ENCODE measurements around the gene LYRM1.

The LYRM1 gene

DNA sequence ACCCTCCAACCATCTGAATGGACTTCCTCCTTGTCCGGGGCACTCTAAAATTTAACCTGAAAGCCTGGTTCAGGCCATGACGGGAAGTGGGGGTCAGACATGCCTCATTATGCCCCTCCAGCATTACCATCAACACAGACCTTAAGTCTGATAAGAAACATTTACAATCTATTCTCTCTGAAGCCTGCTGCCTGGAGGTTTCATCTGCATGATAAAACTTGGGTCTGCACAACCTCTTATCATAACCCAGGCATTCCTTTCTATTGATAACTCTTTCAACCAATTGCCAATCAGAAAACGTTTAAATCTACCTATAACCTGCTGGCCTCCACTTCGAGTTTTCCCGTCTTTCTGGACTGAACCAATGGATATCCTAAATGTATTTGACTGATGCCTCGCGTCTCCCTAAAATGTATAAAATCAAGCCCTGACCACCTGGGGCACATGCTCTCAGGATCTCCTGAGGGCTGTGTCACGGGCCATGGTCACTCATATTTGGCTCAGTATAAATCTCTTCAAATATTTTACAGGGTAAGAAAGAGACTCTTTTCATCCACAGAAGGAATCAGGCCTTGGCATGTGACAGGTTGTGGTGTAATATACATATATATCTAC lies 45.6 kb downstream of the LYRM1 start:
- H3K36me3 ChIP-seq, result no peaks in the 10 kb centered on the region
- H3K4me3 ChIP-seq, result no peak overlapping the region
- intact Hi-C loops (cut with DNase I; ENCODE audit: low total_unique reads), result no loop called here
- TF ChIP-seq, protein P1, sequence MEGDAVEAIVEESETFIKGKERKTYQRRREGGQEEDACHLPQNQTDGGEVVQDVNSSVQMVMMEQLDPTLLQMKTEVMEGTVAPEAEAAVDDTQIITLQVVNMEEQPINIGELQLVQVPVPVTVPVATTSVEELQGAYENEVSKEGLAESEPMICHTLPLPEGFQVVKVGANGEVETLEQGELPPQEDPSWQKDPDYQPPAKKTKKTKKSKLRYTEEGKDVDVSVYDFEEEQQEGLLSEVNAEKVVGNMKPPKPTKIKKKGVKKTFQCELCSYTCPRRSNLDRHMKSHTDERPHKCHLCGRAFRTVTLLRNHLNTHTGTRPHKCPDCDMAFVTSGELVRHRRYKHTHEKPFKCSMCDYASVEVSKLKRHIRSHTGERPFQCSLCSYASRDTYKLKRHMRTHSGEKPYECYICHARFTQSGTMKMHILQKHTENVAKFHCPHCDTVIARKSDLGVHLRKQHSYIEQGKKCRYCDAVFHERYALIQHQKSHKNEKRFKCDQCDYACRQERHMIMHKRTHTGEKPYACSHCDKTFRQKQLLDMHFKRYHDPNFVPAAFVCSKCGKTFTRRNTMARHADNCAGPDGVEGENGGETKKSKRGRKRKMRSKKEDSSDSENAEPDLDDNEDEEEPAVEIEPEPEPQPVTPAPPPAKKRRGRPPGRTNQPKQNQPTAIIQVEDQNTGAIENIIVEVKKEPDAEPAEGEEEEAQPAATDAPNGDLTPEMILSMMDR (IDR thresholded peaks at IDR 0.05), result no peak
- H3K27me3 ChIP-seq, result no peaks in the 10 kb centered on the region
- no peak overlapping the region for H3K27ac ChIP-seq
- no peak for DNase-seq
- no peaks in the 10 kb centered on the region for H3K9me3 ChIP-seq
- no peaks in the 10 kb centered on the region for H3K4me1 ChIP-seq

- no peak overlapping the region for H3K4me3 ChIP-seq
- no peaks in the 10 kb centered on the region for H3K9me3 ChIP-seq
- no peaks in the 10 kb centered on the region for H3K27me3 ChIP-seq
- H3K4me1 ChIP-seq, result peaks cover 0 to 11% (median 0%) of the 10 kb centered on the region in 4 donors
- intact Hi-C loops (cut with DNase I; ENCODE audit: low total_unique reads), result no loop called here
- H3K36me3 ChIP-seq, result no peaks in the 10 kb centered on the region
- no peak for DNase-seq
- TF ChIP-seq, protein P1 (IDR thresholded peaks at IDR 0.05), result no peak
- H3K27ac ChIP-seq, result no peak overlapping the region
These were observed 47.9 kb downstream of the LYRM1 start for GRCh38 chr16:20948444-20948843.

DNA sequence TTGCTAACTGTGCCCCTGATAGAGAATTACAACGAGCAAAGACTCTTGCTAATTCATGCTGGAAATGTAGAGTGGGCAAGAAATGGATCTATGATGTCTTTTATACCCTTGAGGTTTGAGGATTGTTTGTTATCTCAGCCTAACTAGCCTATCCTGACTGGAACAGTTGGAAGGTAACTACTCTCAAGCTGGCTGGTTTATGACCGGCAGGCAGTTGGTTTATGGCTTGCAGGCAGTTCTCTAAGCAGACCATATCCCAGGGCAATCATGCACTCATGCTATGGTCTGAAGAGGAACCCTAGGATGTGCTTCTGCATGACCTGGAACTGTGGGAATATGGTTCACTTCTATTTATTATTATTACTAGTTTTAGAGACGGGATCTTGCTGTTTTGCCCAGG lies 49.1 kb downstream of the LYRM1 start:
- H3K27me3 ChIP-seq, result no peaks in the 10 kb centered on the region
- TF ChIP-seq, protein P1 (IDR thresholded peaks at IDR 0.05), result no peak
- peaks cover 0 to 11% (median 0%) of the 10 kb centered on the region in 4 donors for H3K4me1 ChIP-seq
- no peaks in the 10 kb centered on the region for H3K9me3 ChIP-seq
- intact Hi-C loops (cut with DNase I; ENCODE audit: low total_unique reads), result no loop called here
- DNase-seq, result no peak
- no peak overlapping the region for H3K4me3 ChIP-seq
- no peaks in the 10 kb centered on the region for H3K36me3 ChIP-seq
- no peak overlapping the region for H3K27ac ChIP-seq

GRCh38 chr16:20950294-20950693 lies 49.7 kb downstream of the LYRM1 start:
- DNase-seq, result no peak
- Histone ChIP-seq H3K4me3 (no peak overlapping the region), H3K9me3 (no peaks in the 10 kb centered on the region), H3K27ac (no peak overlapping the region), H3K4me1 (peaks cover 0 to 11% (median 0%) of the 10 kb centered on the region in 4 donors), H3K36me3 (no peaks in the 10 kb centered on the region), H3K27me3 (no peaks in the 10 kb centered on the region)
- intact Hi-C loops (cut with DNase I; ENCODE audit: low total_unique reads), result no loop called here
- TF ChIP-seq, protein P1 (IDR thresholded peaks at IDR 0.05), result no peak

DNA sequence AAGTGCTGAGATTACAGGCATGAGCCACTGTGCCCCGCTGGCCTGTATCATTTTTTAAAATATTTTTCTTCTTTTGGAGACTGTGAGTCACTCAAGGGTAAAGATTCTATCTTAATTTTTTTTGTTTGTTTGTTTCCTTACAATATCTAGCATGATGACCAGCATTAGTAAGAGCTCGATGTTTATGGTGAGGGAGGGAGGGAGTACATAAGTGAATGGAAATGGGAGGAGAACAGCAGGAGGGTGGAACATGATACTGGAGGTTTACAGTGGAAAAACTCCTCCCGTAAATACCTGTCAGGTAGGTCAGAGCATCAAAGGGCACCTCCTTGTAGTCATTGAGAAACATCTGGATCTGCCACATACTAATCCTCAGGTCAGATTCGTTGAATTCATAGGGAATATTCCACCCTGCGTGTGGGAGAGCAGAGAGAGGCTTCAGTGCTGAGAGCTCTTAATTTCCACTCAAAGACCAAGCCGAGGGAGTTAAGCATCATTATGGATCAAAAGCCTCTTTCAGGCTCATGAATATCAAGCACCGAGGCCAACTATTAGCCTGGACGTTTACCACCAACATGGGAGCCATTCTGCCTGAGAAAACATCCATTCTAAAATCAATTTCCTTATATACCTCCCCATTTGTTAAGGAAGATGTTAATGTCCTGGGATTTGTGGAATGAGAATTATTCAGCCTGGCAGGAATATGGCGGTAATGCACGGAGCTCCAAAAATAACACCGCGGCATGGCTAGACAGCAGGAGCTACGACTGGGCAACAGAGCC lies 51.8 kb downstream of the LYRM1 start:
- Histone ChIP-seq H3K27ac (peak overlapping the region; percentile 28 to 36), H3K36me3 (no peaks in the 10 kb centered on the region), H3K4me3 (no peak overlapping the region), H3K27me3 (no peaks in the 10 kb centered on the region), H3K9me3 (no peaks in the 10 kb centered on the region), H3K4me1 (peaks cover 0 to 11% (median 0%) of the 10 kb centered on the region in 4 donors)
- TF ChIP-seq, protein P1 (IDR thresholded peaks at IDR 0.05), result no peak
- DNase-seq, result no peak
- intact Hi-C loops (cut with DNase I; ENCODE audit: low total_unique reads), result no loop called here

Measured in tibial artery (tissue), 4 donors.